Measurements from ENCODE around the gene ARHGAP30.
"Not testable (repeated sequence)": the region's sequence is repeated elsewhere in the genome, so short reads cannot be mapped to it uniquely, and the experiment has no call there.

DNA sequence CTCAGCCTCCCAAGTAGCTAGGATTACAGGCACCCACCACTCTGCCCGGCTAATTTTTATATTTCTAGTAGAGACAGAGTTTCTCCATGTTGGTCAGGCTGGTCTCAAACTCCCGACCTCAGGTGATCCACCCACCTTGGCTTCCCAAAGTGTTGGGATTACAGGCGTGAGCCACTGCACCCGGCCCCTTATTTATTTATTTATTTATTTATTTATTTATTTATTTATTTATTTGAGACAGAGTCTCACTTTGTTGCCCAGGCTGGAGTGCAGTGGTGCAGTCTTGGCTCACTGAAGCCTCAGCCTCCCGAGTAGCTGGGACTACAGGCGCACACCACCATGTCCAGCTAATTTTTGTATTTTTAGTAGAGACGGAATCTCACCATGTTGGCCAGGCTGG lies 4.0 kb downstream of the ARHGAP30 start:
- not testable (repeated sequence) for TF ChIP-seq POLR2A, EP300, POLR2AphosphoS5 (IDR thresholded peaks at IDR 0.05)
- TF ChIP-seq, protein P1, sequence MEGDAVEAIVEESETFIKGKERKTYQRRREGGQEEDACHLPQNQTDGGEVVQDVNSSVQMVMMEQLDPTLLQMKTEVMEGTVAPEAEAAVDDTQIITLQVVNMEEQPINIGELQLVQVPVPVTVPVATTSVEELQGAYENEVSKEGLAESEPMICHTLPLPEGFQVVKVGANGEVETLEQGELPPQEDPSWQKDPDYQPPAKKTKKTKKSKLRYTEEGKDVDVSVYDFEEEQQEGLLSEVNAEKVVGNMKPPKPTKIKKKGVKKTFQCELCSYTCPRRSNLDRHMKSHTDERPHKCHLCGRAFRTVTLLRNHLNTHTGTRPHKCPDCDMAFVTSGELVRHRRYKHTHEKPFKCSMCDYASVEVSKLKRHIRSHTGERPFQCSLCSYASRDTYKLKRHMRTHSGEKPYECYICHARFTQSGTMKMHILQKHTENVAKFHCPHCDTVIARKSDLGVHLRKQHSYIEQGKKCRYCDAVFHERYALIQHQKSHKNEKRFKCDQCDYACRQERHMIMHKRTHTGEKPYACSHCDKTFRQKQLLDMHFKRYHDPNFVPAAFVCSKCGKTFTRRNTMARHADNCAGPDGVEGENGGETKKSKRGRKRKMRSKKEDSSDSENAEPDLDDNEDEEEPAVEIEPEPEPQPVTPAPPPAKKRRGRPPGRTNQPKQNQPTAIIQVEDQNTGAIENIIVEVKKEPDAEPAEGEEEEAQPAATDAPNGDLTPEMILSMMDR (IDR thresholded peaks at IDR 0.05), result not testable (repeated sequence)
